GM12872 (cell line): ENCODE results near the gene TMEM129.

Experiments
- TF ChIP-seq, protein P1 (sequence below): IDR thresholded peaks from 3 replicates; pipeline ENCODE4 v1.5.1; 2011; ENCODE audit warnings: low read depth, mild to moderate bottlenecking, low read length, moderate library complexity; ENCODE audit not compliant: insufficient read depth

The TMEM129 gene

GRCh38 chr4:1731180-1731579, 10.1 kb upstream of the TMEM129 start:
- TF ChIP-seq, protein P1, sequence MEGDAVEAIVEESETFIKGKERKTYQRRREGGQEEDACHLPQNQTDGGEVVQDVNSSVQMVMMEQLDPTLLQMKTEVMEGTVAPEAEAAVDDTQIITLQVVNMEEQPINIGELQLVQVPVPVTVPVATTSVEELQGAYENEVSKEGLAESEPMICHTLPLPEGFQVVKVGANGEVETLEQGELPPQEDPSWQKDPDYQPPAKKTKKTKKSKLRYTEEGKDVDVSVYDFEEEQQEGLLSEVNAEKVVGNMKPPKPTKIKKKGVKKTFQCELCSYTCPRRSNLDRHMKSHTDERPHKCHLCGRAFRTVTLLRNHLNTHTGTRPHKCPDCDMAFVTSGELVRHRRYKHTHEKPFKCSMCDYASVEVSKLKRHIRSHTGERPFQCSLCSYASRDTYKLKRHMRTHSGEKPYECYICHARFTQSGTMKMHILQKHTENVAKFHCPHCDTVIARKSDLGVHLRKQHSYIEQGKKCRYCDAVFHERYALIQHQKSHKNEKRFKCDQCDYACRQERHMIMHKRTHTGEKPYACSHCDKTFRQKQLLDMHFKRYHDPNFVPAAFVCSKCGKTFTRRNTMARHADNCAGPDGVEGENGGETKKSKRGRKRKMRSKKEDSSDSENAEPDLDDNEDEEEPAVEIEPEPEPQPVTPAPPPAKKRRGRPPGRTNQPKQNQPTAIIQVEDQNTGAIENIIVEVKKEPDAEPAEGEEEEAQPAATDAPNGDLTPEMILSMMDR: no peak

- TF ChIP-seq, protein P1: no peak
Observed at GRCh38 chr4:1730532-1731135, 9.5 kb upstream of the TMEM129 start.

DNA sequence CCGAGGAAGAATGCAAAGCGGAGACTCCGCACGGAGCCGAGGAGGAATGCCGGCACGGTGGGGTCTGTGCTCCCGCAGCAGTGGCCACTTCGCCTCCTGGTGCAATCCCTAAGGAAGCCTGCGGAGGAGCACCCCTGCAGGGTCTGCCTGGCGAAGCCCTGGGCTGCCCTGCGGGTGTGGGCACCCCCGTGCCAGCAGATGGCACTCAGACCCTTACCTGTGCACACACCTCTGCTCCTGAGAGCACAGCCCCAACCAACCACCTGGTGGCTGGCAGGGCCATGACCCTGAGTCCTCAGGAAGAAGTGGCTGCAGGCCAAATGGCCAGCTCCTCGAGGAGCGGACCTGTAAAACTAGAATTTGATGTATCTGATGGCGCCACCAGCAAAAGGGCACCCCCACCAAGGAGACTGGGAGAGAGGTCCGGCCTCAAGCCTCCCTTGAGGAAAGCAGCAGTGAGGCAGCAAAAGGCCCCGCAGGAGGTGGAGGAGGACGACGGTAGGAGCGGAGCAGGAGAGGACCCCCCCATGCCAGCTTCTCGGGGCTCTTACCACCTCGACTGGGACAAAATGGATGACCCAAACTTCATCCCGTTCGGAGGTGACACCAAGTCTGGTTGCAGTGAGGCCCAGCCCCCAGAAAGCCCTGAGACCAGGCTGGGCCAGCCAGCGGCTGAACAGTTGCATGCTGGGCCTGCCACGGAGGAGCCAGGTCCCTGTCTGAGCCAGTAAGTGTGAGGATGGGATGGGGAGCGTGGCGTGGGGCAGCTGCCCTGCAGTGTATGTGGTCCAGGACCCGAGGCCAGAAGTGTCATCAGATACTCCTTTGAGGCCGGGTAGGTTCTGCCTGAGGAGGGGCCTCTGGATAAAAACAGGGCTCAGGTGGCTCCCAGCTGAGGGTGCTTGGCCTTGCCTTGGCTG, 7.2 kb upstream of the TMEM129 start:
- TF ChIP-seq, protein P1: 0 out of 3 replicates have a peak, but pooled peaks have one; percentile 2

- TF ChIP-seq, protein P1: no peak
Observed at GRCh38 chr4:1727117-1728031, 6.3 kb upstream of the TMEM129 start.

GRCh38 chr4:1726146-1726934, 5.2 kb upstream of the TMEM129 start:
- TF ChIP-seq, protein P1: peak; percentile 99

- TF ChIP-seq, protein P1: no peak
Observed at GRCh38 chr4:1725521-1725920, 4.4 kb upstream of the TMEM129 start.
